IMR-90 (cell line): ENCODE measurements around the gene ADAM33. TPM values are rescaled to one million over a fixed set of nuclear protein-coding genes. Genes with fewer than 3 reads are reported as not detected.

ENCODE experiments used
- ATAC-seq: fragments of 200-7000 bp; cut with Tn5 transposase; 2 replicates; pipeline ENCODE4 v1.9.1; 2020; ENCODE audit warnings: low read depth, mild to moderate bottlenecking, moderate library complexity
- BruUV-seq: library from RNA; stranded (reverse); fragments of 400-500 nt; replicated peaks from 2 replicates; lab custom pipeline; 2021; lab: Mats Ljungman, UMichigan
- CTCF ChIA-PET: fragments of 300-600 bp; formaldehyde crosslinking; extraction: SDS; loops from one replicate; lab custom pipeline; 2021; ENCODE audit warnings: antibody characterized with exemption; lab: Yijun Ruan, JAX
- POLR2A ChIA-PET: fragments of 300-600 bp; sonication (Branson Sonifier 250); formaldehyde crosslinking; loops from one replicate; lab custom pipeline; 2022; ENCODE audit warnings: antibody characterized with exemption; ENCODE audit not compliant: unreplicated experiment; lab: Charles Lee
- DNase-seq: peaks from one replicate; pipeline ENCODE4 v3.0.0; 2013
- H2AFZ ChIP-seq: replicated peaks from 2 replicates; pipeline ENCODE3; 2013; ENCODE audit warnings: low read length, mild to moderate bottlenecking; ENCODE audit not compliant: poor library complexity
- H2AK5ac ChIP-seq: 2 replicates; pipeline ENCODE4 v1.6.1; 2013; ENCODE audit warnings: low read depth, low read length, inconsistent platforms
- H2AK9ac ChIP-seq: replicated peaks from 2 replicates; pipeline ENCODE3; 2013; ENCODE audit warnings: mild to moderate bottlenecking, low read depth, low read length, moderate library complexity; ENCODE audit not compliant: poor library complexity
- H2BK120ac ChIP-seq: 2 replicates; pipeline ENCODE4 v1.6.1; 2013; ENCODE audit warnings: low read depth, low read length, inconsistent platforms
- H2BK15ac ChIP-seq: 3 replicates; pipeline ENCODE4 v1.6.1; 2013; ENCODE audit warnings: low read depth, low read length, inconsistent platforms
- H2BK20ac ChIP-seq: 2 replicates; pipeline ENCODE4 v1.6.1; 2013; ENCODE audit warnings: low read depth, mild to moderate bottlenecking, inconsistent platforms, low read length, moderate library complexity
- H2BK5ac ChIP-seq: 2 replicates; pipeline ENCODE4 v1.6.1; 2013; ENCODE audit warnings: mild to moderate bottlenecking, low read depth, low read length, inconsistent platforms; ENCODE audit not compliant: poor library complexity, severe bottlenecking
- H3K14ac ChIP-seq: replicated peaks from 2 replicates; pipeline ENCODE4 v1.6.1; 2013; ENCODE audit warnings: low read depth, low read length, inconsistent platforms
- H3K18ac ChIP-seq: 2 replicates; pipeline ENCODE4 v1.6.1; 2013; ENCODE audit warnings: low read depth, low read length, control low read depth
- H3K23ac ChIP-seq: 2 replicates; pipeline ENCODE4 v1.6.1; 2013; ENCODE audit warnings: low read depth, low read length, inconsistent platforms
- H3K27ac ChIP-seq: 2 replicates; pipeline ENCODE4 v1.5.1; 2013; ENCODE audit warnings: mild to moderate bottlenecking, control low read depth, low read length; ENCODE audit not compliant: insufficient read depth
- H3K27me3 ChIP-seq: 2 replicates; pipeline ENCODE4 v1.6.1; 2013; ENCODE audit warnings: low read length; ENCODE audit not compliant: control insufficient read depth, insufficient read depth
- H3K36me3 ChIP-seq: 2 replicates; pipeline ENCODE4 v1.6.1; 2013; ENCODE audit warnings: low read length, mixed read lengths; ENCODE audit not compliant: control insufficient read depth, insufficient read depth
- H3K4ac ChIP-seq: 2 replicates; pipeline ENCODE4 v1.6.1; 2013; ENCODE audit warnings: low read depth, low read length, inconsistent platforms
- H3K4me1 ChIP-seq: 2 replicates; pipeline ENCODE4 v1.6.1; 2013; ENCODE audit warnings: low read length, mixed read lengths; ENCODE audit not compliant: control insufficient read depth, insufficient read depth
- H3K4me2 ChIP-seq: 2 replicates; pipeline ENCODE4 v1.6.1; 2013; ENCODE audit warnings: low read depth, mild to moderate bottlenecking, control low read depth, low read length, moderate library complexity
- H3K4me3 ChIP-seq: 2 replicates; pipeline ENCODE4 v1.5.1; 2013; ENCODE audit warnings: low read depth, mild to moderate bottlenecking, control low read depth, low read length, moderate library complexity; ENCODE audit not compliant: insufficient read depth
- H3K56ac ChIP-seq: 2 replicates; pipeline ENCODE4 v1.6.1; 2013; ENCODE audit warnings: low read length, inconsistent platforms; ENCODE audit not compliant: insufficient read depth; ENCODE audit errors: extremely low read depth
- H3K79me1 ChIP-seq, 2 experiments: 2 replicates each; pipeline ENCODE4 v1.6.1; 2013; ENCODE audit warnings: low read length in 2 of 2, inconsistent platforms in 1 of 2, low read depth in 1 of 2
- H3K9ac ChIP-seq: 2 replicates; pipeline ENCODE4 v1.6.1; 2013; ENCODE audit warnings: low read depth, low read length, control low read depth
- H3K9me1 ChIP-seq: 2 replicates; pipeline ENCODE4 v1.6.1; 2013; ENCODE audit warnings: low read length, inconsistent platforms; ENCODE audit not compliant: insufficient read depth
- H3K9me3 ChIP-seq: 2 replicates; pipeline ENCODE4 v1.6.1; 2013; ENCODE audit warnings: low read length; ENCODE audit not compliant: control insufficient read depth, insufficient read depth
- H4K20me1 ChIP-seq: 2 replicates; pipeline ENCODE4 v1.6.1; 2013; ENCODE audit warnings: low read length, inconsistent platforms; ENCODE audit not compliant: insufficient read depth
- H4K5ac ChIP-seq: 2 replicates; pipeline ENCODE4 v1.6.1; 2013; ENCODE audit warnings: mild to moderate bottlenecking, low read depth, low read length, control low read depth
- H4K8ac ChIP-seq, 2 experiments: 2 replicates each; pipeline ENCODE4 v1.6.1; 2013; ENCODE audit warnings: low read depth in 2 of 2, low read length in 2 of 2, control low read depth in 1 of 2, inconsistent platforms in 1 of 2
- H4K91ac ChIP-seq: 2 replicates; pipeline ENCODE4 v1.6.1; 2013; ENCODE audit warnings: low read depth, low read length, inconsistent platforms; ENCODE audit not compliant: insufficient read depth
- BHLHE40 ChIP-seq: fragments of 150-350 bp; IDR thresholded peaks from 2 replicates; pipeline ENCODE4 v1.6.1; 2016; ENCODE audit warnings: mild to moderate bottlenecking, low read depth, low read length
- CEBPB ChIP-seq: IDR thresholded peaks from 2 replicates; pipeline ENCODE4 v1.6.1; 2012; ENCODE audit warnings: low read depth, low read length, improper control_type of control experiment
- CHD1 ChIP-seq: IDR thresholded peaks from 2 replicates; pipeline ENCODE4 v1.6.1; 2012; ENCODE audit warnings: low read depth, low read length, improper control_type of control experiment
- MAFK ChIP-seq: IDR thresholded peaks from 2 replicates; pipeline ENCODE4 v1.6.1; 2012; ENCODE audit warnings: low read depth, low read length, improper control_type of control experiment
- MAZ ChIP-seq: IDR thresholded peaks from 2 replicates; pipeline ENCODE4 v1.6.1; 2012; ENCODE audit warnings: low read depth, mild to moderate bottlenecking, low read length, improper control_type of control experiment, moderate library complexity, borderline replicate concordance
- MXI1 ChIP-seq: IDR thresholded peaks from 2 replicates; pipeline ENCODE4 v1.6.1; 2012; ENCODE audit warnings: low read depth, mild to moderate bottlenecking, low read length, moderate library complexity, borderline replicate concordance
- NFE2L2 ChIP-seq: fragments of 150-350 bp; IDR thresholded peaks from 2 replicates; pipeline ENCODE4 v1.6.1; 2016; ENCODE audit warnings: low read depth, mild to moderate bottlenecking, low read length
- POLR2A ChIP-seq: IDR thresholded peaks from 2 replicates; pipeline ENCODE4 v1.6.1; 2012; ENCODE audit warnings: mild to moderate bottlenecking, low read depth, low read length
- RAD21 ChIP-seq: IDR thresholded peaks from 2 replicates; pipeline ENCODE4 v1.6.1; 2012; ENCODE audit warnings: low read length, improper control_type of control experiment
- RCOR1 ChIP-seq: IDR thresholded peaks from 2 replicates; pipeline ENCODE4 v1.6.1; 2012; ENCODE audit warnings: mild to moderate bottlenecking, low read length, improper control_type of control experiment; ENCODE audit not compliant: insufficient replicate concordance
- RFX5 ChIP-seq: IDR thresholded peaks from 2 replicates; pipeline ENCODE4 v1.8.0; 2012; ENCODE audit warnings: low read depth, mild to moderate bottlenecking, low read length, moderate library complexity
- SMC3 ChIP-seq: fragments of 150-350 bp; IDR thresholded peaks from 2 replicates; pipeline ENCODE4 v1.6.1; 2016; ENCODE audit warnings: low read depth, mild to moderate bottlenecking, antibody characterized with exemption, low read length, moderate library complexity
- WGBS, 2 experiments: methylation state at CpG; one replicate each; pipeline versions ENCODE4 v1.1.5 to v1.1.7; 2013; ENCODE audit warnings: missing lambda C conversion rate in 2 of 2; ENCODE audit not compliant: insufficient read length in 1 of 2; ENCODE audit errors: extremely low coverage in 2 of 2; 5-methylcytosine and 5-hydroxymethylcytosine counted together
- dilution Hi-C: fragments of 300-500 bp; cut with HindIII; formaldehyde crosslinking; loops from one replicate; pipeline ENCODE4 v1.14.3; 2018; ENCODE audit warnings: low sequenced_read_pairs; ENCODE audit not compliant: unreplicated experiment
- in situ Hi-C: fragments of 300-500 bp; cut with MboI; formaldehyde crosslinking; loops from 3 replicates; pipeline ENCODE4 v1.14.3; 2019; ENCODE audit warnings: low sequenced_read_pairs, inconsistent platforms, mixed read lengths
- intact Hi-C: fragments of 100-400 bp; cut with micrococcal nuclease; formaldehyde crosslinking; loops from 2 replicates; pipeline ENCODE4 v1.10.0; 2022
- polyA plus RNA-seq, 3 experiments: library from polyadenylated mRNA; depleted of rRNA; stranded (reverse); fragments of >200 nt; gene quantifications; 2 replicates each; pipeline ENCODE4 v1.2.3, GENCODE V29; 2012; ENCODE audit warnings: low replicate concordance in 1 of 3
- total RNA-seq: library from RNA; depleted of rRNA; stranded (reverse); fragments of >200 nt; gene quantifications from 2 replicates; pipeline ENCODE4 v1.2.3, GENCODE V29; 2012
- TF ChIP-seq, protein P1 (sequence below): fragments of 150-350 bp; IDR thresholded peaks from 2 replicates; pipeline ENCODE4 v1.6.1; 2016; ENCODE audit warnings: low read depth, mild to moderate bottlenecking, low read length, moderate library complexity, borderline replicate concordance
- TF ChIP-seq, protein P2 (sequence below): fragments of 150-350 bp; IDR thresholded peaks from 2 replicates; pipeline ENCODE4 v1.6.1; 2017; ENCODE audit warnings: mild to moderate bottlenecking, antibody characterized with exemption, low read length, low read depth
- TF ChIP-seq, protein P3 (sequence below): conservative IDR thresholded peaks from 2 replicates; pipeline ENCODE4 v1.5.1; 2012; ENCODE audit warnings: mild to moderate bottlenecking, low read depth, low read length, improper control_type of control experiment

ADAM33 gene
- total and polyA plus RNA-seq, 2 of the 4 experiments (the other 2 are of a cell fraction), result 0.18 to 1.7 TPM

DNA sequence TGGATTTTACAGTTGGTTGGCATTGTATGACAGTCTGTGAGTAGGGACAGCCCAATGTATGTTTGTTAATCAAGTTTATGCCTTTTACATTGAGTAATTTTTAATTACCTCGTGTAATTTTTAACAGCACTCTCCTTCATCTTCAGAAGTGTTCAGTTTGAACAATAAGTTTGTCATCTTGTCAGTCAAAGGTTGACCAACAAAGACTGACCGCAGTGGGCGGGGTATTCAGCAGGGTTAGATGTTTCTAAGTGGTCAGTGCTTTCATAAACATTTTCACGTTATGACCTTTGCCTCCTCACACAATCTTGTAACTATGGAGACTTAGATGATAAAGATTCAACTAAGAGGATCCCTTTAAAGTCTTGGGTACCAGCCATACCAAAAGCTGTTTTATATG, 59.4 kb downstream of the ADAM33 start:
- Histone ChIP-seq H4K20me1 (no peaks in the 10 kb centered on the region), H4K91ac (no peak overlapping the region), H3K4me1 (no peaks in the 10 kb centered on the region), H3K56ac (no peak overlapping the region), H3K27me3 (no peaks in the 10 kb centered on the region), H2BK20ac (no peak overlapping the region), H3K4me2 (no peak overlapping the region), H3K4me3 (no peak overlapping the region), H3K23ac (no peak overlapping the region), H3K14ac (no peak overlapping the region), H3K9me3 (no peaks in the 10 kb centered on the region), H3K9ac (no peak overlapping the region), H4K5ac (no peak overlapping the region), H2BK15ac (no peak overlapping the region), H3K27ac (no peak overlapping the region), H2AFZ (no peak overlapping the region), H2AK9ac (no peak overlapping the region), H4K8ac (no peak overlapping the region), H3K18ac (no peak overlapping the region), H3K36me3 (peaks cover 5% of the 10 kb centered on the region), H2BK120ac (no peak overlapping the region), H3K4ac (no peak overlapping the region), H3K79me1 (no peaks in the 10 kb centered on the region), H2BK5ac (no peak overlapping the region), H2AK5ac (no peak overlapping the region), H3K9me1 (peaks cover 3% of the 10 kb centered on the region)
- BruUV-seq, result no TSS peak
- WGBS, 2 experiments, result no CpG with 5 or more reads among the region's 4 CpGs
- DNase-seq (no peak), ATAC-seq (no peak)
- ChIA-PET POLR2A (no interaction called here), CTCF (interaction anchor here (0.5 kb wide), 1 partner anchor 331 kb away, joined by 3 read pairs; no protein-coding TSS in a partner anchor)
- in situ Hi-C loops, result no loop called here
- intact Hi-C loops, result no loop called here
- no peak for TF ChIP-seq POLR2A
- TF ChIP-seq RFX5, result no peak
- TF ChIP-seq SMC3, result no peak
- no peak for TF ChIP-seq BHLHE40
- TF ChIP-seq, protein P1, sequence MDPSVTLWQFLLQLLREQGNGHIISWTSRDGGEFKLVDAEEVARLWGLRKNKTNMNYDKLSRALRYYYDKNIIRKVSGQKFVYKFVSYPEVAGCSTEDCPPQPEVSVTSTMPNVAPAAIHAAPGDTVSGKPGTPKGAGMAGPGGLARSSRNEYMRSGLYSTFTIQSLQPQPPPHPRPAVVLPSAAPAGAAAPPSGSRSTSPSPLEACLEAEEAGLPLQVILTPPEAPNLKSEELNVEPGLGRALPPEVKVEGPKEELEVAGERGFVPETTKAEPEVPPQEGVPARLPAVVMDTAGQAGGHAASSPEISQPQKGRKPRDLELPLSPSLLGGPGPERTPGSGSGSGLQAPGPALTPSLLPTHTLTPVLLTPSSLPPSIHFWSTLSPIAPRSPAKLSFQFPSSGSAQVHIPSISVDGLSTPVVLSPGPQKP, result no peak
- TF ChIP-seq NFE2L2, result no peak
- TF ChIP-seq MAFK, result no peak
- TF ChIP-seq, protein P2, sequence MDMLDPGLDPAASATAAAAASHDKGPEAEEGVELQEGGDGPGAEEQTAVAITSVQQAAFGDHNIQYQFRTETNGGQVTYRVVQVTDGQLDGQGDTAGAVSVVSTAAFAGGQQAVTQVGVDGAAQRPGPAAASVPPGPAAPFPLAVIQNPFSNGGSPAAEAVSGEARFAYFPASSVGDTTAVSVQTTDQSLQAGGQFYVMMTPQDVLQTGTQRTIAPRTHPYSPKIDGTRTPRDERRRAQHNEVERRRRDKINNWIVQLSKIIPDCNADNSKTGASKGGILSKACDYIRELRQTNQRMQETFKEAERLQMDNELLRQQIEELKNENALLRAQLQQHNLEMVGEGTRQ, result no peak
- TF ChIP-seq RCOR1, result no peak
- no peak for TF ChIP-seq RAD21
- no peak for TF ChIP-seq CEBPB
- no peak for TF ChIP-seq MXI1
- TF ChIP-seq, protein P3, sequence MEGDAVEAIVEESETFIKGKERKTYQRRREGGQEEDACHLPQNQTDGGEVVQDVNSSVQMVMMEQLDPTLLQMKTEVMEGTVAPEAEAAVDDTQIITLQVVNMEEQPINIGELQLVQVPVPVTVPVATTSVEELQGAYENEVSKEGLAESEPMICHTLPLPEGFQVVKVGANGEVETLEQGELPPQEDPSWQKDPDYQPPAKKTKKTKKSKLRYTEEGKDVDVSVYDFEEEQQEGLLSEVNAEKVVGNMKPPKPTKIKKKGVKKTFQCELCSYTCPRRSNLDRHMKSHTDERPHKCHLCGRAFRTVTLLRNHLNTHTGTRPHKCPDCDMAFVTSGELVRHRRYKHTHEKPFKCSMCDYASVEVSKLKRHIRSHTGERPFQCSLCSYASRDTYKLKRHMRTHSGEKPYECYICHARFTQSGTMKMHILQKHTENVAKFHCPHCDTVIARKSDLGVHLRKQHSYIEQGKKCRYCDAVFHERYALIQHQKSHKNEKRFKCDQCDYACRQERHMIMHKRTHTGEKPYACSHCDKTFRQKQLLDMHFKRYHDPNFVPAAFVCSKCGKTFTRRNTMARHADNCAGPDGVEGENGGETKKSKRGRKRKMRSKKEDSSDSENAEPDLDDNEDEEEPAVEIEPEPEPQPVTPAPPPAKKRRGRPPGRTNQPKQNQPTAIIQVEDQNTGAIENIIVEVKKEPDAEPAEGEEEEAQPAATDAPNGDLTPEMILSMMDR, result no peak
- TF ChIP-seq MAZ, result no peak
- no peak for TF ChIP-seq CHD1
- dilution Hi-C loops, result no loop called here
